ENCODE measurements around the gene PMM2.

GRCh38 chr16:8767176-8767575 is 30.5 kb upstream of the PMM2 start:
- TF ChIP-seq ZNF280D (tag by site-specific recombination; IDR thresholded peaks at IDR 0.05): no peak
- TF ChIP-seq CTCF (tag by site-specific recombination; IDR thresholded peaks at IDR 0.05): no peak
- no peak for TF ChIP-seq HOXA7 (CRISPR knock-in tag; IDR thresholded peaks at IDR 0.05; ENCODE audit: borderline replicate concordance)
- TF ChIP-seq ZBTB26 (tag by site-specific recombination; optimal IDR thresholded peaks at IDR 0.05): no peak
- no peak for TF ChIP-seq KLF9 (tag by site-specific recombination; IDR thresholded peaks at IDR 0.05; ENCODE audit: low read depth)
- TF ChIP-seq ZNF274 (IDR thresholded peaks at IDR 0.05; ENCODE audit: low read length): no peak
- TF ChIP-seq ZNF274 (tag by site-specific recombination; IDR thresholded peaks at IDR 0.05; ENCODE audit: borderline replicate concordance): no peak
- no peak for TF ChIP-seq ZBTB7A (tag by site-specific recombination; IDR thresholded peaks at IDR 0.05; ENCODE audit: low read depth)
- no peak for TF ChIP-seq ZNF146 (tag by site-specific recombination; IDR thresholded peaks at IDR 0.05)
- TF ChIP-seq KLF1 (tag by site-specific recombination; IDR thresholded peaks at IDR 0.05): no peak
- no peak for TF ChIP-seq MEIS1 (CRISPR knock-in tag; IDR thresholded peaks at IDR 0.05; ENCODE audit: borderline replicate concordance)
